ENCODE measurements around the gene CDKN1B. TPM values are rescaled to one million over a fixed set of nuclear protein-coding genes. Genes with fewer than 3 reads are reported as not detected.

Gene CDKN1B
- total RNA-seq, result 15.1 and 17.7 TPM in 2 replicates

GRCh38 chr12:12716793-12717585, at the start of gene CDKN1B:
CDKN1B (plus strand) TSS chr12:12717368; CDS start chr12:12717840, 472 bp downstream.

Other genes starting within 250 kb of the CDKN1B start
- 13.2 and 25.7 TPM in 2 replicates for gene DUSP16, start 154.5 kb upstream of the CDKN1B start, total RNA-seq
- 12.3 and 17.6 TPM in 2 replicates for gene CREBL2, start 105.5 kb upstream of the CDKN1B start, total RNA-seq
- 0.80 and 1.7 TPM in 2 replicates for gene GPR19, start 21.2 kb upstream of the CDKN1B start, total RNA-seq
- 0.23 and 0.38 TPM in 2 replicates for gene APOLD1, start 68.3 kb downstream of the CDKN1B start, total RNA-seq
- gene DDX47, start 96.0 kb downstream of the CDKN1B start, total RNA-seq, result 50.9 and 67.7 TPM in 2 replicates
- 1.2 and 1.4 TPM in 2 replicates for gene GPRC5A, start 174.2 kb downstream of the CDKN1B start, total RNA-seq
- gene GPRC5D, start 234.8 kb downstream of the CDKN1B start, total RNA-seq, result not detected in 2 replicates

All from hair follicular keratinocyte (primary cell).